GM04504 (cell line): ENCODE data around the gene C5AR2.
"Not testable (repeated sequence)": the region's sequence is repeated elsewhere in the genome, so short reads cannot be mapped to it uniquely, and the experiment has no call there.

Source experiments
- DNase-seq: peaks from one replicate; pipeline ENCODE4 v3.0.0-alpha.2; 2012; ENCODE audit warnings: low read depth

The C5AR2 gene

GRCh38 chr19:47363758-47364531 lies 32.0 kb downstream of the C5AR2 start:
- DNase-seq = no peak

GRCh38 chr19:47365455-47365854 lies 33.5 kb downstream of the C5AR2 start:
- DNase-seq = not testable (repeated sequence)

- DNase-seq = no peak
Measured at GRCh38 chr19:47370045-47370611, 38.2 kb downstream of the C5AR2 start.

DNA sequence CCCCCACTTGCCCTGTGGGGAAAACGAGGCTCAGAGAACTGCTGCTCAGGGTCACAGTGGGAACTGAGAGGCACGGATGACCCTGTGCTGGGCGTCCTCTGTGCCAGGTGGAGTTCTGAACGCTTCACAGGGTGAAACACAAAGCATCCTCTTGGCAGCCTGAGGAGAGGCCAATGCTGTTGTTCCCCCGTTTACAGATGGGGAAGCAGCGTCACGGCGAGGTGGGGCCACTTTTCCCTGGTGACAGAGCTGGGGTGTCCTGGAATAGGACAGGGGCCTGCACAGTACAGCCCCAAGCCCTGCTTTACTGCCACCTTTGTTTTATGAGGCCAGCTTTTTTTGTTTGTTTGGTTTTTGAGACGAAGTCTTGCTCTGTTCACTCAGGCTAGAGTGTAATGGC lies 39.3 kb downstream of the C5AR2 start:
- DNase-seq = no peak

GRCh38 chr19:47372603-47373002 lies 40.6 kb downstream of the C5AR2 start:
- no peak for DNase-seq

DNA sequence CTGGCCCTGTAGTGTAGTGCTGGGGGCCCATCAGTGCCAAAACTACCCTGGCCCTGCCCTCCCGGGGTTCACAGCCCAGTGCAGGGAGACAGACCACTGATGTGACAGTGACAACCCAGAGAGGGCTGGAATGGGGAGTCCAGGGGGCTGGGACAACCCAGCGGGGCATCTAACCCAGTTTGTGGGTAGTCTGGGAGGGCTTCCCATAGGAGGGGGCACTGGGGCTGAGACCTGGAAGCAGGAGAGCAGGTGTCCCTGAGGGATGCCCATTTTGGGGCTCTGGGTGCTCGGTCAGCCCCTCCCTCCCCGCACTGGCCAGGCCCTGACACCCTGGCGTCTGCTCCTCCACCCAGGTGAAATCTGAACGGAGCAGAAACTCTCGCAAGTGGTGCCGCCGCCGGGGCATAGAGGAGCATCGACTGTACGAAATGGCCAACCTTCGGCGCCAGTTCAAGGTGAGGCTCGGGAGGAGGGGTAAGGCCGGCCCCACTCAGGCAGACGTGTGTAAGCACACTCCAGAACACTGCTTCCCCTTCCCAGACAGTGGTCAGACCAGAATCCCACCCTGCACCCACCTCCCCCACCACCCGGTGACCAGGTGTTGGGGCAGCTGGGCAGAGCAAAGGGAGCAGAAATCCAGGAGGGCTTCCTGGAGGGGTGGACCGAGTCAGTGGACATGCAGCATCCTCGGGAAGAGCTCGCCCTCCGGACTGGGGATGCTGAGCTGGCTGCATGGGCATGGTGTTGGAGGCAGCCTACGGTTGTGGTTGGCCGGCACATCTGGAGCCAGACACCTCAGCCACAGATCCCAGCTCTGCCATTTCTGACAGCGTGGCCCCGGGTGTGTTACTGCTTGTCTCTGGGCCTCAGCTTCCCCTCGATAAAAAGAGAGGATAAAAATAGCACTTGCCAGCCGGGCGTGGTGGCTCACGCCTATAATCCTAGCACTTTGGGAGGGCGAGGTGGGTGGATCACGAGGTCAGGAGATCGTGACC lies 41.6 kb downstream of the C5AR2 start:
- DNase-seq = no peak

DNA sequence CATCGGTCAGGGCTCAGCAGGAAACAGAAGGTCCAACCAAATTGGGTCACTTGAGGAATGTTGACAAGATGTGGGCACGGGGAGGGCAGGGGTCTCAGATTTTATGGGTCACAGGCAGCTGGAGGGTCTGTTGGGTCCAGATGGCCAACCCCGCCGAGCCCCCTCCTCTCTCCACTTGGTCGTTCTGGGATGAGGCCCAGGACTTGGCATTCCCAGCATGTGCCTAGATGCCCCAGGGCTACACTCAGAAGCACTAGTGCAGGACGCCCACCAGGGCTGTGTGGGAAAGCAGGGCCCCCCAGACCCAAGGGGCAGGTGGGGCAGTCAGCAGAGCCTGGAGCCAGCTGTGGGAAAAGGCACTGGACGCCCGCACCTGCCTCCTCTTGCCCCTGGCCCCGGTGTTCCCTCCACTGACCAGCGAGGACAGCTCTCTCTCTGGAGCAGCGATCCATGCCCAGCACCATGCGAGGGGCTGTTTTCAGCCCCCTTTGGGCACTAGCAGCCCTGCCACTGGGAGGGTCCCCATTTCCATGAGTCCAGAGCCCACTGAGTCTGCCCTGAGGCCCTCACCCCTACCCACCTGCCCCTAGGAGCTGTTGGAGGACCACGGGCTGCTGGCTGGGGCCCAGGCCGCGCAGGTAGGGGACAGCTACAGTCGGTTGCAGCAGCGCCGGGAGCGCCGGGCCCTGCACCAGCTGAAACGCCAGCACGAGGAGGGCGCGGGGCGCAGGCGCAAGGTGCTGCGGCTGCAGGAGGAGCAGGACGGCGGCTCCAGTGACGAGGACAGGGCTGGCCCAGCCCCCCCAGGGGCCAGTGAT lies 43.1 kb downstream of the C5AR2 start:
- no peak for DNase-seq

DNA sequence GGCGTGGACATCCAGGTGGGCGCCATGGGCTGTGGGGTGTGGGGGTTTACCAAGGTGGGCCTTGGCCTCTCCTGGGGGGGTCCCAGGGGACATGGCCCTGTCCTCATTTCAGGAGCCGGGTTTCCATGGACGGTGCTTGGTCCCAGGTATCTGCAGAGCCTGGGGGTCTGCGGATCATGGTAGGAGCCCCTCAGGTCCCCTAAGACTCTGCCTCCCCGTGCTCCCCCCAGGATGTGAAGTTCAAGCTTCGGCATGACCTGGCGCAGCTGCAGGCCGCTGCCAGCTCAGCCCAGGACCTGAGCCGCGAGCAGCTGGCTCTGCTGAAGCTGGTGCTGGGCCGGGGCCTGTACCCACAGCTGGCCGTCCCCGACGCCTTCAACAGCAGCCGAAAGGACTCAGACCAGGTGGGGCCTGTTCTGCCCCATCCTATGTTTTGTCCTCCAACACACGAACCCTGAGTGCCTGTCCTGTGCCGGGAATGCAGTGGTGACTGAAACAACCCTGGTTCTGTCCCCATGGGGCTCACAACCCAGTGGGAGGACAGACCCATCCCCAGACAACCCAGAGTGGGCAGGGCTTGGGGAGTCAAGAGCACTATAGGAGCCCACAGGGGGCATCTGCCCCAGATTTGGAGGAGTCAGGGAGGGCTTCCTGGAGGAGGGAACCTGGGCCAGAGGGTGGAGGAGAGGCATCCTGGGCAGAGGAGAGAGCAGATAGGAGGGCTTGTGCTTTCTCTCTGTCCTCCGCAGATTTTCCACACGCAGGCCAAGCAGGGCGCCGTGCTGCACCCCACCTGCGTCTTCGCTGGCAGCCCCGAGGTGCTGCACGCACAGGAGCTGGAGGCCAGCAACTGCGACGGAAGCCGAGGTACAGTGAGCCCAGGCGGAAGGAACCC lies 44.0 kb downstream of the C5AR2 start:
- DNase-seq = no peak

GRCh38 chr19:47376589-47377144 lies 44.7 kb downstream of the C5AR2 start:
- no peak for DNase-seq

- no peak for DNase-seq
Measured at GRCh38 chr19:47377208-47377701, 45.3 kb downstream of the C5AR2 start.

DNA sequence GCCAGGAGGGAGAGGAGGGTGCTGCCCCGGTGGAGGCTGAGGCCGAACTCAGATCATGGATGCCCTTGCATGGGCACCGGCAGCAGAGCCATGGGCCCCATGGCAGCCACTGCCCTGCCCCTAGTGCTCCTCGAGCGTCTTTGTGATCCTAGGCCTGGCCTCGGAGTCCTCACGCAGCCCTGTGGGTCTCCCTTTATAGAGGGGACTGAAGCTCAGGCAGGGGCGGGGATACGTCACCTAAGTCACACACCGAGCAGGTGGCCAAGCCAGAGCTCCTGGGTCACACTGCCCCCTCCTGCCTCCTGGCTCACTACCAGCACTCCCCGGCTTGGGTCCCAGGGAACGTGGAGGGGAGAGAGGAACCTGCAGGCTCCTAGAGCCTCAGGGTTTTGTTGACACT lies 45.8 kb downstream of the C5AR2 start:
- DNase-seq = no peak

DNA sequence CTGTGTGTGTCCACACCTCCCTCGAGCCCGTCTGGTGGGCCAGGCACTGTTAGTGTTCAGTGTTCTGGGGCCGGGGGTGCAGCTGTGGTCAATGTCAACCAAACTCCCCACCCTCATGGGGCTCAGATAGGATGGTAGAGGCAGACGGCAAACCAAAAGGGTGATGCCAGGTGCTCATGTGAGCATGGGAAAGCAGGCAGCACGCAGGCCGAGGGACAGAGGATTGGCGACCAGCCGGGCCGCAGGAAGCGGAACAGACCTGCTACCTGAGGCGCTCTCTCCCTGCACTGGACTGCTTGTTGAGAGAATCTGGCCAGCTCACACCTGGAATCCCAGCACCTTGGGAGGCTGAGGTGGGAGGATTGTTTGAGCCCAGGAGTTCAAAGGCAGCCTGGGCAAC lies 46.3 kb downstream of the C5AR2 start:
- DNase-seq = no peak

DNA sequence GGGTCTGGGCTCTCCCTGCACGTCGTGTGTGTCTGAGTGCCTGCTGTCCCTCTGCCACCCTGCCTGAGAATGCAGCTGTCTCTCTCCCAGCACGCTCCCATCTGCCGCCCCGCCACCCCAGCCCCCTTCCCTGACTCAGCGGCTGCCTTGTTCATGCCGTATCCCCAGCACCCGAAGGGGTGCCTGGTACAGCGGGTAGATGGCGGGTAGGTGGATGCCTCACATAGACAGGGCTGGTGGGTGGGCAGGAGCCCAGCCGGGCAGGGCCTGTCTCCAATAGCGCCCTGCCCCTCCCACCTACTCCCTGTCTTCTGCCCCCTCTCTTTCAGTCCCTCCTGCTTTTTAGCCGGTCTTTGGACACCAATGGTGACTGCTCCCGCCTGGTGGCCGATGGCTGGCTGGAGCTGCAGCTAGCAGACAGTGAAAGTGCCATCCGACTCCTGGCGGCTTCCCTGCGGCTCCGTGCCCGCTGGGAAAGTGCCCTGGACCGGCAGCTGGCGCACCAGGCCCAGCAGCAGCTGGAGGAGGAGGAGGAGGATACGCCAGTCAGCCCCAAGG lies 47.5 kb downstream of the C5AR2 start:
- DNase-seq = no peak

- no peak for DNase-seq
Measured at GRCh38 chr19:47380559-47380958, 48.6 kb downstream of the C5AR2 start.

GRCh38 chr19:47381121-47381520 lies 49.1 kb downstream of the C5AR2 start:
- no peak for DNase-seq

DNA sequence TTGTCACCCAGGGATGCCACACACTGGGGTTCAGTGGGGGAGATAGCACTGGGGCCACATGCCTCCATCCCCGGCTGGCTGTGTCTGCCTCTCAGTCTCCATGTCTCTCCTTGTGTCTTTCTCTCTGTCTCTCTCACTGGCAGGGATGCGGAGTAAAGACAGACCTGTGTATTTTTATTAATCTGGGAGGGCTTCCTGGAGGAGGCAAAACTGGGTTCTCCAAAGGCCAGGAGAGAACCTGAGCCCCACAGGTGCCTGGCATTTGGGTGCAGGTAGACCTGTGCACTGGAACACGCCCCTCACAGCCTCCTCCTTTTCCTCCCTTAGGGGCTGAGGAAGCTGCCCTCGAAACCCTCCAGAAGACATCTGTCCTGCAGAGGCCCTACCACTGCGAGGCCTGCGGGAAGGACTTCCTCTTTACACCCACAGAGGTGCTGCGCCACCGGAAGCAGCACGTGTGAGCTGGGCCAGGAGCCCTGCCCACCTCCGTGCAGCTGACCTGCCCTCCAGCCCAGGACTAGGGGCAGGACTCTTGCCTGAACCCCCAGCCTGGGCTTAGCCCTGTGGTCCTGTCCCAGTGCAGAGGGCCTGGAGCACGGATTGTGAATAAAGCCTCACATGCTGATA lies 49.8 kb downstream of the C5AR2 start:
- no peak for DNase-seq

DNA sequence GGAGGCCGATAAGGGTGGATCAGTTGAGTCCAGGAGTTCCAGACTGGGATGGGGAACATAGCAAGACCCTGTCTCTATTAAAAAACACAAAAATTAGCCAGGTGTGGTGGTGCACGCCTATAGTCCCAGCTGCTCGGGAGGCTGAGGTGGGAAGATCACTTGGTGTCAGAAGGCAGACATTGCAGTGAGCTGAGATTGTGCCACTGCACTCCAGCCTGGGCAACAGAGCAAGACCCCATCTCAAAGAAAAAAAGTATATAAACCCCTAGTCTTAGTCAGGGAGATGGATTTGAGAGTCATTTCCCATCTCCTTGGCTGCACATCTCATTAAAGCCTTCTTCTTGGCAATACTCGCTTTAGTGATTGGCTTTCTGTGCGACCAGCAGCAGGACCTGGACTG lies 51.9 kb downstream of the C5AR2 start:
- not testable (repeated sequence) for DNase-seq

- DNase-seq = not testable (repeated sequence)
Measured at GRCh38 chr19:47384533-47384932, 52.6 kb downstream of the C5AR2 start.

GRCh38 chr19:47386582-47386981 lies 54.6 kb downstream of the C5AR2 start:
- not testable (repeated sequence) for DNase-seq
